Stimulated activated CD8-positive, alpha-beta memory T cell treated with anti-CD3 and anti-CD28 coated beads, Interleukin-12 subunit alpha, Interleukin-12 subunit beta, amount 100 ng/mL, for 4 hours (primary cell): Measurements from ENCODE around the gene TP53I3.
"Not testable (repeated sequence)": the region's sequence is repeated elsewhere in the genome, so short reads cannot be mapped to it uniquely, and the experiment has no call there.

Source experiments
- DNase-seq: peaks from one replicate; pipeline ENCODE4 v3.0.0-alpha.2; 2020; ENCODE audit warnings: low read depth

Gene TP53I3

GRCh38 chr2:24100732-24101131 lies 16.1 kb upstream of the TP53I3 start:
- DNase-seq: not testable (repeated sequence)

DNA sequence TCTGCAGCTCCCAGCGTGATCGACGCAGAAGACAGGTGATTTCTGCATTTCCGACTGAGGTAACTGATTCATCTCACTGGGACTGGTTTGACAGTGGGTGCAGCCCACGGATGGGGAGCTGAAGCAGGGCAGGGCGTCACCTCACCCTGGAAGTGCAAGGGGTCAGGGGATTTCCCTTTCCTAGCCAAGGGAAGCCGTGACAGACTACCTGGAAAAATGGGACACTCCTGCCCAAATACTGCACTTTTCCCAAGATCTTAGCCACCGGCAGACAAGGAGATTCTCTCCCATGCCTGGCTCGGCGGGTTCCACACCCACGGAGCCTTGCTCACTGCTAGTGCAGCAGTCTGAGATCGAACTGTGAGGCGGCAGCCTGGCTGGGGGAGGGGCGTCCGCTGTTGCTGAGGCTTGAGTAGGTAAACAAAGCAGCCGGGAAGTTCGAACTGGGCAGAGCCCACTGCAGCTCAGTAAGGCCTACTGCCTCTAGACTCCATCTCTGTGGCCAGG lies 10.6 kb upstream of the TP53I3 start:
- not testable (repeated sequence) for DNase-seq

GRCh38 chr2:24093270-24093669 lies 8.6 kb upstream of the TP53I3 start:
- not testable (repeated sequence) for DNase-seq

GRCh38 chr2:24088821-24089359 lies 4.3 kb upstream of the TP53I3 start:
- no peak for DNase-seq

GRCh38 chr2:24087032-24087431 lies 2.4 kb upstream of the TP53I3 start:
- no peak for DNase-seq

DNA sequence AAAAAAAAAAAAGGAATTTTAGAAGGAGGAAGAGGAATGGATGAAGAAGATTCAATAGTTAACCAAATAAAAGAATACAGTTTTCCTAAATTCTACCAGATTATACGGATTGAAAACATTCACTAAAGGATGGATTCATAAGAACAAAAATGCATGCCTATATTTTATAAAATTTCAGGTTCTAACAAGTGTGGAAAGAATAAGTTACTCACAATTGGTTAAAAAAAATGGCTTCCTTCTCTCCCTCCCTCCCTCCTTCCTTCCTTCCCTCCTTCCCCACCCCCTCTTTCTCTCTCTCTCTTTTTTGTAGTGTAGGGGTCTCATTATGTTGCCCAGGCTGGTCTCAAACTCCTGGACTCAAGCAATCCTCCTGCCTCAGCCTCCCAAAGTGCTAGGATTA lies 1.6 kb upstream of the TP53I3 start:
- DNase-seq: no peak

- no peak for DNase-seq
Observed at GRCh38 chr2:24085200-24085489, 511 bp upstream of the TP53I3 start.

DNA sequence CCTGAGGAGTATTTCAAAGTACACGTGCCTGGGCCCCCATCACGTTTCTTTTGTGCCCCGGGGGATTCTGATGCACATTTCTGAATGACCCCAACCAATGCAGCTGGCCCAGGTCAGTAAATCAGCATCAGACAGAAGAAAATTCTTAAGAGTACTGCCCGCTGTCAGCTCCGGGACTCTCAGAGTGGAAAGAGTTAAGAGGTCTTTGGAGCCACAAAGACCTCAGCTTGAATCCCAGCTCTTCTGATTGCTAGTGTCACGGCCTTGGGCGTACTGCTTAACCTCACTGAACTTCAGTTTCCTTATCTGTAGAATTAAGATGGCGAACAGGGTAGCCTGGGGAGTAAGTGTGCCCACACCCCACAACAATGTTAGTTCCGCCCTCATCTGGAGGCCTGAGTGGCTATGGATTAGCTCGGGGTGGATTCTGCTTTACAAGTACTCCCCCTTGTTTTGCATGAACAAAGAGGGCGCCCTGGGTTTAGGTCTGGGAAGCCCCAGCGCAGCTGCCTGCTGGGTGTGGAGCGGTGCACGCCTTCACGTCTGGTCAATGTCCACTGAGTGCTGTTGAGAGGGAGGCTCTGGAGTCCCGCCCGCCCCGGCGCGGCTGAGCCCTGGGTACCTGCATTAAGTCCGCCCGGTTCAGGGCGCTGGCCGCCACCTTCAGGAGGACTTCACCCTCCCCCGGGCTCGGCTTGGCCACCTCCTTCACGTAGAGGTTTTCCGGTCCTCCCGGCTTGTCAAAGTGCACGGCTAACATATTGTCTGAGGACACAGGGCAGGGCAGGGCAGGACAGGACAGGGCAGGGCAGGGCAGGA lies 858 bp downstream of the TP53I3 start:
- no peak for DNase-seq

DNA sequence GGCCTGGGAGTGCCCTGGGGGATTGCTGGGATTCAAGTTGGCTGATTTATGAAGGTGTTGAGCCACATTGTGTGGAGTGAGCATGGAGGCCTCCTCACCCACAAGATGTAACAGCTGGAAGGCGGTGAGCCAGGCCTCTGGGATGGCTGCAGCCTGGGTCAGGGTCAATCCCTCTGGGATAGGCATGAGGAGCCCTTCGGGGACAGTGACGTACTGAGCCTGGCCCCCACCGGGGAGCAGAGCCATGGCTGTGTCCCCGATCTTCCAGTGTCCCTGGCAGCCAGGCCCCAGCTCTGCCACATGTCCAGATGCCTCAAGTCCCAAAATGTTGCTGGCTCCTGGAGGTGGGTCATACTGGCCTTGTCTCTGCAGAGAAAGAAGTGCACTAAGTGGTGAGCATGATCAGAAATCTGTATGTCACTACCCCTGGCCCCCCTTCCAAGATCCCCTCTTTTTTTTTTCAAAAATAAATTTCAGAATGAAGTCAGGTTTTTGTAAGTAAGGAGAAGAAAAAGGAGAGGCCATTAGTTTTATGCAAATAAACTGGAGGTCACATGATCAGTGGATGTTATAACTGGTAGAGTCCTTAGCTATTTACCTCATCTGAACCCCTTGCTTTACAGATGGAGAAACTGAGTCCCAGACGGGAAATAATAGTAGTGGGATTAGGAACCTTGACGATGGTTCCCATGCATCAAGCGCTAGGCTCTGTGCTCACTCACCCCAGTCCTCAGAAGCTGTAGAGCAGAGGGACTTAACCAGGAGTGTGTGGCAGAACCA lies 1.7 kb downstream of the TP53I3 start:
- no peak for DNase-seq

DNA sequence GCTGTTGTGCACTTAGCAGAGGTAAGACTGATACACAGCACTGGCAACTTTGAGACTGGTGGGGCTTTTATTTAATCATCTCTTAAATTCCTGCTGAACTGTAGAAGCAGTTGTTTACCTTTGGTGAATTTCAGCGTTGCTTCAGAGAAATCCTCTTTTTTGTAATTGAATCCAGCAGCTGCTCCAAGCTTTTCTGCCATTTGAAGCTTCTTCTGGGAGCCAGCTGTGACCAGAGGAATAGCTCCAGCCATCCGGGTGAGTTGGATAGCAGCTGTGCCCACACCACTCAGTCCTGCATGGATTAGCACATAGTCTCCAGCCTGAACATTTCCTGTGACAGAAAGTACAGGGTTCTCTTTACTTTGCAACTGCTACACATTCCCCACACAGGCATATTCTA lies 3.9 kb downstream of the TP53I3 start:
- DNase-seq: no peak

GRCh38 chr2:24077879-24078278 lies 6.8 kb downstream of the TP53I3 start:
- no peak for DNase-seq

- no peak for DNase-seq
Observed at GRCh38 chr2:24077535-24077877, 7.1 kb downstream of the TP53I3 start.

DNA sequence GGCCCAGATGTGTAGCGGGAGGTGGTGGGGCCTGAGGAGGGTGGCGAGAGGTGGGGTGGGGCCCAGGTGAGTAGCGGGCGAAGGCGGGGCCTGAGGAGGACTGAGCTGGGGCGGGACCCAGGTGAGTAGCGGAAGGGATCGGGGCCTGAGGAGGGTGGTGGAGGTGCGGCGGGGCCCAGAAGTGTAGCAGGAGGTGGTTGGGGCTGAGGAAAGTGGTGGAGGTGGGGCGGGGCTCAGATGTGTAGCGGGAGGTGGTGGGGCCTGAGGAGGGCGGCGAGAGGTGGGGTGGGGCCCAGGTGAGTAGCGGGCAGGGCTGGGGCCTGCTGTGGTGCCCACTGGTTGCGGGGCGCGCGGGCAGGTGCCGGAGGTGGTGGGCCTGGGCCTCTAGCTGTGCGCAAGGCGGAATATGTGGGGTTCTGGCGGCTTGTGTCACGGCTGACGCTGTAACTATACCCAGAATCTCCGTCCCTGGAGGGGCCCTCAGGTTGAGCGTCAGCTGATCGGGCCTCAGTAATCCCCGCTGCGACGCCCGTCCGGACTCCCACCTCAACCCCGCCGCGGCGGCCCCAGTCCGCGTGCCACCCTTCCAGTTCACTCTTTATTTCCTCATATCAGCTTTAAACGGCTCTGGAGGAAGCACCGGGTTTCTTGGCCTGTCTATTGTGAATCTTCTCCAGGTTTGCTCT lies 7.6 kb downstream of the TP53I3 start:
- DNase-seq: no peak

- peak; percentile 98 for DNase-seq
Observed at GRCh38 chr2:24075915-24076848, 8.5 kb downstream of the TP53I3 start, which contains the start of gene SF3B6. TSS of gene SF3B6 (minus strand) at chr2:24076326. CDS start at chr2:24076229, 97 bp downstream.

GRCh38 chr2:24075259-24075658 lies 9.4 kb downstream of the TP53I3 start:
- DNase-seq: no peak

- DNase-seq: no peak
Observed at GRCh38 chr2:24073816-24074215, 10.8 kb downstream of the TP53I3 start.

- DNase-seq: no peak
Observed at GRCh38 chr2:24072259-24072658, 12.4 kb downstream of the TP53I3 start.

GRCh38 chr2:24065341-24065740 lies 19.3 kb downstream of the TP53I3 start:
- no peak for DNase-seq

- DNase-seq: no peak
Observed at GRCh38 chr2:24058564-24059271, 25.9 kb downstream of the TP53I3 start.

- DNase-seq: no peak
Observed at GRCh38 chr2:24055750-24056149, 28.9 kb downstream of the TP53I3 start.
